NCI-H524 (cell line): ENCODE results near the gene CCNI2.

ENCODE experiments used
- DNase-seq, 2 experiments: peaks; one replicate each; lab custom pipeline; 2025; lab: John Stamatoyannopoulos, UW

CCNI2 gene, protein sequence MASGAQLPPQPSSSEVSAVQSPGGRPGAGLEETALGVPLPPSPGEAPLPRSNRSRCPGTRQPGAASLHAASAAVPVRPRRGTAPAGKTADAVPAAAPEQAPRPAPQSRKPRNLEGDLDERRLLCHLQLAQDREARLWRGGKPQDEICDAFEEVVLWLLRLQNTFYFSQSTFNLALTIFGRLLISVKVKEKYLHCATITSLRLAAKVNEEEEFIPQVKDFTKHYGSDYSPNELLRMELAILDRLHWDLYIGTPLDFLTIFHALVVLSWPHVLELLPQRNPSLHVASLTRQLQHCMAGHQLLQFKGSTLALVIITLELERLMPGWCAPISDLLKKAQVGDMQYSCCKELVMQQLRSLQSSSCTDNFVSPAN

DNA sequence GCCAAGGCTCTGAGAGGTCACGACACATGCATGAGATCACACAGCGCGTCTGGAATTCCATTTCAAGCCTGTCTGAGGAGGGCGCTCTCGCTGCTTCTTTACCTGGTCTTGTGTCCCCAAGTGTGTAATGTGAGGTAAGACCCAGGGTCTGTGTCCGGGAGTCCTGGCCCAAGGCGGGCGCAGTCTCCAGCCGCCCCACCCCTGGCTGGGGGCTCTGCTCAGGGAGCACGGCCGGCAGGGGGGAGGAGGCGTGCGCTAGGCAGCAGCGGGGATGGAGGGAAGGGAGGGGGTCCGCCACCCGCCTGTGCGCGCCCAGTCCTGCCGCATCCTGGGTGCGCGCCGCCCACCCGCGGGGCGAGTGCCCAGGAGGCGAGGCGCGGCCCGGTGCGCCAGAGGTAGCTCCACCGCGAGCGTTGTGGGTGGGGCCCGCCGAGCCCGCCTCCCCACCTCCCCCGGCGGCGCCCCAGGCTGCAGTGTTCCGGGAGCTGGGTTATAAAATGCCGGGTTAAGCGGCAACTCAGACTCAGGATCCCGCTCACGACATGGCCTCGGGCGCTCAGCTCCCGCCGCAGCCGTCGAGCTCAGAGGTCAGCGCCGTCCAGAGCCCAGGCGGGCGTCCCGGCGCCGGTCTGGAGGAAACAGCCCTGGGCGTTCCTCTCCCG, at the start of gene CCNI2:
TSS of gene CCNI2 (plus strand) at position 473 of the 662 bp plus-strand sequence. CDS start at position 543, 70 bp downstream.
- DNase-seq, result peak; percentile 39 to 52

DNA sequence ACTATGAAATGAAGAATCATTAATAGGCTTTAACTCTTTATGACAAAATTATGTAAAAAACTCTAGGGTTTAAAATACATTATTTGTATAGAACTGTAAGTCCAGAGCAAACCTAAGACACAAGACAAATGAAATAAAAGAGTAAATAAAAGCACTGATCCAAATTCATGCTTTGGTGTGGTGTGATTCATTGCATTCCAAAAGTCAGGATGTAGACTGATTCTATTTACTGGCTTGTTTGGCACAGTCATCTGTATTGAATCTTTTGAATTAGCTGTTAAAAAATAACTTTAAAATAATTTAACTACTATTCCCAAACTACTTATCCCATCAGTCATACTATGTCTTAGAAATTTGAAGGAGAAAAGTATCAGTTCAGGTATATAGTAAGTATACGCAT, 42.4 kb upstream of the CCNI2 start:
- DNase-seq, result no peak

DNA sequence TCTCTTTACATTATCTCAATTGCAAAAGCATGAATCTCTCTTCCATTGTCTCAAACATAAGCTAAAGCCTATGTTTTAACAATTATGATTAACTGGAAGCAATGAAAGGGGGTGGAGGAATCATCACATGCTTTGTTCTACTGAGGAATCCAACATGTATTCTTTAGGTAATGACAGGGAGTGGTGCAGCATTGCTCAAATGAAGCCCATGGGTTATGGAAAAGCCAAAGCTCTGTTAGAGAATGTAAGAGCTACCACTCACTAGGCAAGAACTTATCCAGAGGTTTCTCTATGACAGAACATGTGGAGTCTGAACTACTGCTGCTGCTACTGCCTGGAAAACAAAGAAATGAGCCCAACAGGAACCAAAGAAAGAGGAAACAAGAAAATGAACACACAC, 38.6 kb upstream of the CCNI2 start:
- DNase-seq, result no peak

DNA sequence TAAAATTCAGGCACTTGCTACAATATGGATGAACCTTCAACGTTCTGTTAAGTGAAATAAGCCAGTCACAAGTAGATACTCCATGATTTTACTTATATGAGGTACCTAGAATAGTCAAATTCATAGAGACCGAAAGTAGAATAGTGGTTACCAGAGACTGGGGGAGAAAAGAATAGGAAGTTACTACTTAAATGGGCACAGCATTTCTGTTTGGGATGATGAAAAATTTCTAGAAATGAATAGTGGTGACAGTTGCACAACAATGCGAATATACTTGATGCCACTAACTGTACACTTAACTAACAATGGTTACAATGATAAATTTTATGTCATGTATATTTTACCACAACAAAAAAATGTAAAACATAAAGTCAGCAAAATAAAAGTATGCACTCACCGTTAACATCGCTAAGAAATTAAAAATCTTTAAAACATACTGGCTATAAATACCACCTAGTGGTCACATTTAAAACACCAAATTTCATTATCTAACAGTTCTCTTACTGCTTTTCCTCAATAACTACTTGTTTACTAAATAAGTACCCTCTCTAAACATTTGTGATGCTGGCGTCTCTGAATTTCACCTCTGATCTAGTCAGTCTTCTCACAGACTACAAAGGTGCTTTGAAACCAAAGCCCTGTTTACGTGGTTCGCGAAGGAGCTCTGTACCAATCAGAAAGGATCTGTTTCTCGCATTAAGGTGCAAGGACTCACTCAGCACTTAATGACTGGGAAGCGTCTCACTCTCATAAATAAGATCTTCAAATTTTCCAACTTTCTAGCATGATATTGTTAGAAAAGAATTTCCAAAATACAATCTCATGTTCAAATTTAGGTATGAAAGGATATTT, 32.5 kb upstream of the CCNI2 start:
- peak in 1 of 2 experiments; percentile 0 for DNase-seq

DNA sequence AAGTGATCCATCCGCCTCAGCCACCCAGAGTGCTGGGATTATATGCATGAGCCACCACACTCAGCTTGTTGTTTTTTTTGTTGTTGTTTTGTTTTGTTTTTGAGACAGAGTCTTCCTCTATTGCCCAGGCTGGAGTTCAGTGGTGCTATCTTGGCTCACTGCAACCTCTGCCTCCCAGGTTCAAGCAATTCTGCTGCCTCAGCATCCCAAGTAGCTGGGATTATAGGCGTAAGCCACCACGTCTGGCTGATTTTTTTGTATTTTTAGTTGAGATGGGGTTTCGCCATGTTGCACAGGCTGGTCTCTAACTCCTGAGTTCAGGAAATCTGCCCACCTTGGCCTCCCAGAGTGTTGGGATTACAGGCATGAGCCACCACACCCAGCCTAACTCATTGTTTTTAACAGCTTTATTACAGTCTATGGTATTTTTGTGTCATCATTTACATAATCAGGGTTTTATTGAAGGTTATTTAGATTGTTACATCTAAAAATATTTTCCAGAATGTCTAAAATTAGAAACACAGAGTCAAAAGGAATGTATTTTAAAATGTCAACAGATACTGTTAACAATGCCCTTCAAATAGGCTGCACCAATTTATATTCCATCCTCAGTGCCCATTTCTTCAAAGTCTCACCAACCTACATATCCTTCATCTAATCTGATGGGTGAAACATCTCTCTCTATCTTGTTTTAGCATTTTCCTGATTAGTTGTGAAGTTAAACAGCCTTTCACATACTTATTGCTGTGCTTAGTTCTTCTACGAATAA, 28.5 kb upstream of the CCNI2 start:
- no peak for DNase-seq

DNA sequence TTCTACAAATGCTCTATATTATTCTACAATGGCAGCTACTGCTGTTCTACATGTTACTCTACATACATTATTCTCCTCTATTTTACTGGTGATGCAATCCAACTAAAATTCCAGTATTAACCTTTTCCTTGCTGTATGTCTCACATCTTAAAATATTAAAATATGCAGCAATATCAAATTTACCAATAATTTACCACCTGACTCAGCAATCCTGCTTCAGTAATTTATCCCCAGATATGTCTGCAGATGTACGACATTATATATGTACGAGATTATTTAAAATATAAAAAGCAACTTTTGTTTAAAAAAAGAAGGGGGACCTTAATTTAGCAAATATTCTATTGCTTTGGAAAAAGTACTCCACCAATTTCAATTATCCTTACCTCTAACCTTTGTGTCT, 21.5 kb upstream of the CCNI2 start:
- DNase-seq, result no peak

DNA sequence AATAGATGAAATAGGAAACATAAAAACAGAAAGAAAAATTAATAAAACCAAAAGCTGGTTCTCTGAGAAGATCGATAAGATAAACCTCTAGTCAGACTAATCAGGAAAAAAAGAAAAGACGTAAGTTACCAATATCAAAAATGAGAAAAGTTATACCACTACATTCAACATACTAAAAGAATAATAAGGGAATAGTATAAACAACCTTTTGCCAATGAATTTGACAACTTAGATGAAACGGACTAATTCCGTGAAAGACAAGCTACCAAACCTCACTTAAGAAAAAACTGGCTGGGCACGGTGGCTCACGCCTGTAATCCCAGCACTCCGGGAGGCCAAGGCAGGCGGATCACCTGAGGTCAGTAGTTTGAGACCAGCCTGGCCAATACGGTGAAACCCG, 17.3 kb upstream of the CCNI2 start:
- no peak for DNase-seq

DNA sequence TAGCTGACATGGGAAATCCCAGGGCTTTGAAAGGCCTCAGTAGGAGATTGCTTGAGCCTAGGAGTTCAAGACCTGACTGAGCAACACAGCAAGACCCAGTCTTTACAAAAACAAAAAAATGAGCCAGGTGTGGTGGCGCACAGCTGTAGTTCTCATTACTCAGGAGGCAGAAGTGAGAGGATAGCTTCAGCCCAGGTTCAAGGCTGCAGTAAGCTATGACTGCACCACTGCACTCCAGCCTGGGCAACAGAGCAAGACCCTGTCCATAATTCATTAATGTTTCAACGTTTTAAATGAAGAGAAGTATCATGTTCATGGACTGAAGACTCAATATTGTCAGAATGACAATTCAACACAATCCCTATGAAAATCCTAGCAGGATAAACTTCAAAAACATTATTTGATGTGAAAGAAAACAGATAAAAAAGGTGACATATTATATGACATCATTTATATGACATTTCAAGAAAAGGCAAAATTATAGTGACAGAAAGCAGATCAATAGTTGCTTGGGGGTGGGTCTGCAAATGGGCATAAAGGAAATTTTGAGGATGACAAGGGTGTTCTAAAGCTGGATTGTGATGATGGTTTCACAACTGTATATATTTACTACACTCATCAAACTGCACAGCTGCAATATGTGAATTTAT, 13.6 kb upstream of the CCNI2 start:
- DNase-seq, result no peak

DNA sequence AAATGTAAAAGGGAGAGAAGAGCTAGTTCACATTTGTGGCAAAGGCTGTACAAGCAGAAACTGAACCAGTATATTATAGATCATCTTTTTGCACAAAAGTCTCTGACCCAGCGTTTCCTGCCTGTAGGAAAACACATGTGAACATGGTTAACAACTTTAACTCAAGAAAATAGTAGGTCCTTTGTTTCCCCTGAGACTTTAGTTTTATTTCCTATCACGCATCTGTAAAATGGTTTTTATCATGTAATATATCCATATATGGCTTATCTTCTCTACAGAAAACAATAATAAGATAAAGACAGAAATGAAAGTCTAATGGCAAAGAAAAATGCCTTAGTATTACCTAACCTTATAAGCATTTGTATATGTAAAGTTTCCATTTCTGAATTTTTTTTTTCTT, 12.5 kb upstream of the CCNI2 start:
- no peak for DNase-seq

DNA sequence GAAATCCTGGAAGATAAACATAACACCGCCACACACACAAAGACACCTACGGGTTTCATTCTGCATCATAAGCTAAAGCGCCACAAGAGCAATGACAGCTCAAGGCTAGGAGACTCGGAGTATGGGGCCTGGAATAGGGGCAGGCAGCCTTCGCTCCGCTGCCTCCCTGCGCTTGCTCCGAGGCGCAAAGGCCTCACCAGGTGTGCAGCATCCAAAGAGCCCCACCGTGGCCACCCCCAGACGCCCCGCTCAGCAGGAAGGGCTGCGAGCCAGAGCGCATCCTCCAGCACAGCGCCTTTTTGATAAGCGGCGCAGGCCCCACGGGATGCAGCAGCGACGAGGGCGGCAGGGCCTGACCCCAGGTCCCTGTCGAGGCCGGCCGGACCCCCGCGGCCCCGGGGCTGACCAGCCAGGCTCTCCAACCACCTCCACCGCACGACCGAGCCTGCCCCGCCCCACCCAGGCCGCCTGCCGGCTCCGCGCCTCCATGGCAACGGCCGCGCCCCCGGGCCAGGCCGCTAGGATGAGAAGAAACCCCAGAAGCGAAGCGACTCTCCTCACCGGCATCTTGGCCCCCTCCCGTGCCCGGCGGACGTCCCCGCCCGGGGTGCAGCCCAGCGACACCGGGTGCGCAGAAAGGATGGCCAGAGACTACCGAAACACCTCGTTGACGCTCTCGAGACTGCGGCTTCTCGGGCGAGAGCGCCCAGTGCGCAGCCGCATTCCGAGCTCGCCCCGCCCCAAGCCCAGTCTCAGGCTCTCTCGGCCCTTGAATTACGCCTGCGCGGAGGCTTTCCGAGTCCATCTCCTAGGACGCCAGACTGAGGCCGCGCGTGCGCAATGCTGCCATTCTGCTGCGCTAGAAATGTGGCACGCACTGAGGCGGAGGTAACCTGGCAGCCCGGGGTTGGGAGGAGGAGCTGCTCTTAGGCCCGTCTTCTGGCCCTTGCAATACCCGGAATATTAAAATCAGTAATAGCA, 10.1 kb upstream of the CCNI2 start, which contains the start of gene KIF3A:
TSS of gene KIF3A (minus strand) at position 694 of the 981 bp plus-strand sequence. CDS start at position 567, 127 bp downstream.
- DNase-seq, result peak; percentile 91 to 95

DNA sequence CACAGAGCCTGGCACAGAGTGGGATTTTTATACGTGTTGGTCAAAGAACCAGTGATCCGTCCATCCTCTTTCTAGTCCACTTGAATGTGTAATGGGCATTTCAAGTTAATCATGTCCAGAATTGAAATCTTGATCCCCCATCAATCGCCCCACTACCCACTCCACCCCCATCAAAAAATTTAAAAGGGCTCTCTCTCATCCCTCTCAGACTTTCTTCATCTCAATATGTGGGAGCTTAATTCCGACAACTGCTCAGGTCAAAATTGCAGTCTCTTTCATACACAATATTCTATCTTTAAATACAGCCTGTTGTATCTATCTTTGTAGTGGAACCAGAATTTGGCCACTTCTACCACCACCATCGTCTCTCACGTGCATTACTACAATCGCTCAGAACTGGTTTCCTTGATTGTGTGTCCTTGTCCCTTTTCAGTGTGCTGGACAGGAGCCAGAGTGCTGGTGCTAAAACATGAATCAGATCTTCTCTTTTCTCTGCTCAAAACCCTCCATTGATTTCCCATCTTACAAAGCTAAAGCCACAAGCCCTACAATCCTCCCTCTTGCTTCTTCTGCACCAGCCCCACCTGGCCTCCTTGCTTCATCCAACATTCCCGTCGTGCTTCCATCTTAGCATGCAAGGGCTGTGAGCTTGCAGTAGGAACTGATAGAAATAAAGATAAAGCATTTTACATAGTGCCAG, 9.1 kb upstream of the CCNI2 start:
- no peak for DNase-seq

DNA sequence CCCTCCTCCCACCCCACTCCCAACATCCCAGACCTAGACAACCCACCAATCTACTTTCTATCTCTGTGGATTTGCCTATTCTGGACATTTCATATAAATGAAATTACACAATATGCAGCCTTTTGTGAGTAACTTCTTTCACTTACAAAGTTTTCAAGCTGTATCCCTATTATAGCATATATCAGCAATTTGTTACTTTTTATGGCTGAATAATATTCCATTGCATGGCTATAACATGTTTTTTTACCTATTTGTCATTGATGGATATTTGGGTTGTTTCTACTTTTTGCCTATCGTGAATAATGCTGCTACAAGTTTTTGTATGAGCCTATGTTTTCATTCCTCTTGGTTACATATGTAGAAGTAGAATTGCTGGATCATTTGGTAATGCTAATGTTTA, 8.0 kb upstream of the CCNI2 start:
- no peak for DNase-seq

DNA sequence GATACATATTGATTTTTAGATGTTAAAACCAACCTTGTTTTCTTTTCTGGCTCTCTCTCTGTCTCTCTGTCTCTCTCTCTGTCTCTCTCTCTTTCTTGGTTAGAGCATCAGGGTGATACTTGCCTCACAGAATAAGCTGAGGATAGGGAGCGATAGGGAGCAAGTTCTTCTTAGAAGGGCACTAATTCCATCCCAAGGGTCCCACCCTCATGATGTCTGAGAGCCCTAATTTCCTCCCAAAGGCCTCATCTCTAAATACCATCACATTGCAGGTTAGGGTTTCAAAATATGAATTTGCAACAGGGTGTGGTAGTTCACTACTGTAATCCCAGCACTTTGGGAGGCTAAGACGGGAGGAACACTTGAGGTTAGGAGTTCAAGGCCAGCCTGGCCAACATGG, 5.1 kb upstream of the CCNI2 start:
- no peak for DNase-seq

DNA sequence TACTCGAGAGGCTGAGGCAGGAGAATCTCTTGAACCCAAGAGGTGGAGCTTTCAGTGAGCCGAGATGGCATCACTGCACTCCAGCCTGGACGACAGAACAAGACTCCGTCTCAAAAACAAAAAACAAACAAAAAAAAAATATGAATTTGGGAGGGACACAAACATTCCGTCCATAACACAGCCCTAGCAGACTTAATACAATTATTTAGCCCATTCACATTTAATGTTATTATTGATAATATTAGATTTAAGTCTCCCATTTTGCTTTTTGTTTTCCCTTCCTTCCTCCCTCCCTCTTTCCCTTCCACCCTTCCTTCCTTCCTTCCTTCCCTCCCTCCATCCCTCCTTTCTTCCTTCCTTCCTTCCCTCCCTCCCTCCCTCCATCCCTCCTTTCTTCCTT, 4.6 kb upstream of the CCNI2 start:
- DNase-seq, result no peak

DNA sequence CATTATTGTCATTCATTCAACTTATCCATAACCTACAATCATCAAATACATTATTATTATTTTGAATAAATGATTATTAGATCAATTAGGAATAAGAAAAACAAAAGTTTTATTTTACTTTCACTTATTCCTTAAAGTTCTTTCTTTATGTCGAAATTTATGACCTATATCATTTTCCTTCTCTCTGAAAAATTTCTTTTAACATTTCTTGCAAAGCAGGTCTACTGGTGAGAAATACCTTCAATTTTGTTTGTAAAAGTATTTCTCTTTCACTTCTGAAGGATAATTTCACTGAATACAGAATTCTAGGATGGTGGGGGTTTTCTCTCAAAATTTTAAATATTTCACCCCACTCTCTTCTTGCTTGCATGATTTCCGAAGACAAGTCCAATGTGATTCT, 2.6 kb upstream of the CCNI2 start:
- DNase-seq, result no peak

DNA sequence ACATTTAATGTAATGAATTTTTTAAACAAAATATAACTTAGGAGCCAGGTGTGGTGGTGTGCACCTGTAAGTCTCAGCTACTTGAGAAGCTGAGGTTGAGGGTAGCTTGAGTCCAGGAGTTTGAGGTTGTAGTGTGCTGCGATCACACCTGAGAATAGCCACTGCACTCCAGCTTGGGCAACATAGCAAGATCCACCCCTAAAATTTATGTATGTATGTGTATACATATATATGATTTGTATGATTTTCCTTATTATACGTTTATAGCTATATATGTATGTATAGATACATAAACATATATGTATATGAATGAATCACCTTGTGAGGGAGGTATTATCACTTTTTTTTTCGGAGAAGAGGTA, 653 bp upstream of the CCNI2 start:
- no peak for DNase-seq

DNA sequence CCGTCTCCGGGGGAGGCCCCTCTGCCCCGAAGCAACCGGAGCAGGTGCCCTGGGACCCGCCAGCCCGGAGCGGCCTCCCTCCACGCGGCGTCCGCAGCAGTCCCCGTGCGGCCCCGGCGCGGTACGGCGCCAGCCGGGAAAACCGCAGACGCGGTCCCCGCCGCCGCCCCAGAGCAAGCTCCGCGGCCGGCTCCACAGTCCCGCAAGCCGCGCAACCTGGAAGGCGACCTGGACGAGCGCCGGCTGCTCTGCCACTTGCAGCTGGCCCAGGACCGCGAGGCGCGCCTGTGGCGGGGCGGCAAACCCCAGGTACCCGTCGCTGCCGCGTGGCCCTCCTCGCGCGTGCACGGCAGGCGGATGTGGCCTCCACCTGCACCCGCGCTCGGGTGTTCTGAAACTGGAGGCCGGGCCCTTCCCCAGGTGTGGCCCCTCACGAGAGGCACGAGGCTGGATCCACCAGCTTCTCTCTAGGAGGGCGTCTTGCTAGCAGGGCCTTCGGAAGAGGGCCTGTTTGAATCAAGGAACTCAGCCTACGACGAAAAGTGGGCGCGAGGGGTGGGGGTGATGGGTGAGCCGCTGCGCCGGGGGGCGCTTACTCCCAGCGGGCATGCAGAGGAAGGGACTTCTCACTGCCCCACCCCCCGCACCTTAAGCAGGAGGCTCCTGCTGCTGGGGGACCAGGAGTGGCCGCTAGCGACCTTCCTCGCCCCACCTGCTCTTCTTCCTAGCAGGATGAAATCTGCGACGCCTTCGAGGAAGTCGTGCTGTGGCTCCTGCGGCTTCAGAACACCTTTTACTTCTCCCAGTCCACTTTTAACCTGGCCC, 602 bp downstream of the CCNI2 start:
- no peak for DNase-seq

DNA sequence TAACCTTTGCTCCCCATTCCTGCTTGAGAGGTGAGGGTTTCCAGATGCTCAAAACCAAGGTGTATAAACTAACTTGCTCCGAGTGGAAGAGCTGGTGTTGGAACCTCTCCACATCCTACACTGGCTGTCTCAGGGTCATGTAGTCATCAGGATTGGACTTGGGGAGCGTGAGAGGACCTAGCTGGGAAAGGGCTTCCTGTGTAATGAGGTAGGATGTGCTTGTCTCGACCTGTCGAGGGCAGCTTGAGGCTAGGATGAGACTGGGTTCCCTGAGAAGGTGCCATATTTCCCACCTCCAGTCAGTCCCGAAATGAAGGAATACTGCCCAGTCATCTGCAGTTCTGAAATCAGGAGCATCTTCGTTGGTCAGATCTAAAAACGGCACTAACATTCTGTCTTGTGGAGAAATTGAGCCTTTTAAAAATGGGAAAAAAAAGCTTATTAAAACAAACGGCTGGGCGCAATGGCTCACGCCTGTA, 1.3 kb downstream of the CCNI2 start:
- DNase-seq, result no peak
